HepG2 (cell line): Measurements from ENCODE around the gene TANC2. TPM values are rescaled to one million over a fixed set of nuclear protein-coding genes. Genes with fewer than 3 reads are reported as not detected.

ENCODE experiments used
- ATAC-seq: fragments of 200-7000 bp; cut with Tn5 transposase; 3 replicates; pipeline ENCODE4 v1.9.1; 2020; ENCODE audit warnings: mild to moderate bottlenecking, moderate library complexity
- BruUV-seq: library from RNA; stranded (reverse); fragments of 400-500 nt; replicated peaks from 2 replicates; lab custom pipeline; 2021; lab: Mats Ljungman, UMichigan
- CTCF ChIA-PET: fragments of 300-600 bp; formaldehyde crosslinking; extraction: SDS; loops from one replicate; lab custom pipeline; 2021; ENCODE audit warnings: low total read pairs, inconsistent platforms, low intra/inter-chr PET ratio; lab: Yijun Ruan, JAX
- POLR2A ChIA-PET: fragments of 350-600 bp; sonication (Branson Sonifier 250); formaldehyde crosslinking; loops from one replicate; lab custom pipeline; 2020; ENCODE audit warnings: antibody characterized with exemption, inconsistent platforms; lab: Yijun Ruan, JAX
- DNase-seq: peaks from one replicate; pipeline ENCODE4 v3.0.0-alpha.2; 2015; ENCODE audit warnings: low spot score
- FAIRE-seq: peaks from 3 replicates; lab custom pipeline; 2011; peaks lifted over from hg19 to GRCh38; lab: Jason Lieb, UNC
- H2AFZ ChIP-seq: one replicate; pipeline ENCODE4 v1.6.1; 2011; ENCODE audit warnings: low read length, inconsistent platforms
- H3K27ac ChIP-seq: fragments of 300-600 bp; 3 replicates; pipeline ENCODE4 v1.8.0; 2011; ENCODE audit warnings: mixed run types, mild to moderate bottlenecking, mixed read lengths, low read length, inconsistent platforms; ENCODE audit not compliant: insufficient read depth; ENCODE audit errors: extremely low read length
- H3K27me3 ChIP-seq, 2 experiments: fragments of 200-600 bp in 1 of 2; 2 replicates in 1 of 2; 3 replicates in 1 of 2; pipeline versions ENCODE4 v1.6.0 to v1.8.0; 2011; ENCODE audit warnings: low read length in 2 of 2, mild to moderate bottlenecking in 2 of 2, moderate library complexity in 2 of 2, inconsistent platforms in 1 of 2; ENCODE audit not compliant: insufficient read depth in 2 of 2, control insufficient read depth in 1 of 2
- H3K36me3 ChIP-seq, 2 experiments: fragments of 200-600 bp in 1 of 2; replicated peaks in 1 of 2; 2 replicates in 1 of 2; 3 replicates in 1 of 2; pipeline versions ENCODE4 v1.5.1 to v1.8.0; 2011; ENCODE audit warnings: low read length in 2 of 2, inconsistent platforms in 1 of 2; ENCODE audit not compliant: insufficient read depth in 2 of 2, control insufficient read depth in 1 of 2
- H3K4me1 ChIP-seq: 2 replicates; pipeline ENCODE4 v1.5.1; 2012; ENCODE audit warnings: low read length, inconsistent platforms; ENCODE audit not compliant: insufficient read depth
- H3K4me2 ChIP-seq: 2 replicates; pipeline ENCODE4 v1.6.0; 2011; ENCODE audit warnings: low read depth, low read length, inconsistent platforms
- H3K4me3 ChIP-seq, 3 experiments: fragments of 200-600 bp in 1 of 3; sonication (generic), shearing (Covaris generic) in 1 of 3; replicated peaks in 1 of 3; 2 replicates each; pipeline ENCODE4 v1.5.1; 2011 to 2016; ENCODE audit warnings: low read length in 3 of 3, inconsistent platforms in 2 of 3, low read depth in 2 of 3, mild to moderate bottlenecking in 2 of 3, control low read depth in 1 of 3, mixed read lengths in 1 of 3; ENCODE audit not compliant: insufficient read depth in 1 of 3
- H3K79me2 ChIP-seq: one replicate; pipeline ENCODE4 v1.6.1; 2011; ENCODE audit warnings: low read length, inconsistent platforms; ENCODE audit not compliant: insufficient read depth
- H3K9ac ChIP-seq: 2 replicates; pipeline ENCODE4 v1.6.0; 2011; ENCODE audit warnings: mild to moderate bottlenecking, low read depth, low read length, inconsistent platforms; ENCODE audit not compliant: insufficient read depth
- H3K9me3 ChIP-seq: 2 replicates; pipeline ENCODE4 v1.5.1; 2012; ENCODE audit warnings: mild to moderate bottlenecking, low read length
- H4K20me1 ChIP-seq: 2 replicates; pipeline ENCODE4 v1.6.0; 2011; ENCODE audit warnings: inconsistent platforms, mild to moderate bottlenecking, low read length, moderate library complexity; ENCODE audit not compliant: insufficient read depth
- CEBPB ChIP-seq: IDR thresholded peaks from 2 replicates; pipeline ENCODE4 v1.6.1; 2011; ENCODE audit warnings: low read depth, low read length, improper control_type of control experiment, borderline replicate concordance
- MAFF ChIP-seq: IDR thresholded peaks from 2 replicates; pipeline ENCODE4 v1.6.1; 2011; ENCODE audit warnings: low read depth, low read length, improper control_type of control experiment
- MAFK ChIP-seq, 2 experiments: IDR thresholded peaks in 1 of 2; conservative IDR thresholded peaks in 1 of 2; 2 replicates each; pipeline ENCODE4 v1.6.1; 2011; ENCODE audit warnings: improper control_type of control experiment in 2 of 2, low read length in 2 of 2
- POGK ChIP-seq: sonication (generic); formaldehyde crosslinking; conservative IDR thresholded peaks from 2 replicates; pipeline ENCODE4 v1.8.0; 2022; ENCODE audit warnings: mild to moderate bottlenecking, moderate library complexity, missing genetic modification reagents
- SIX4 ChIP-seq: sonication (generic); formaldehyde crosslinking; IDR thresholded peaks from 2 replicates; pipeline ENCODE4 v1.4.0; 2020; ENCODE audit warnings: missing genetic modification reagents
- ZNF367 ChIP-seq: sonication (generic); formaldehyde crosslinking; IDR thresholded peaks from 2 replicates; pipeline ENCODE4 v1.4.0; 2020; ENCODE audit warnings: missing genetic modification reagents, borderline replicate concordance
- WGBS: methylation state at CpG from one replicate; pipeline ENCODE4 v1.1.6; 2017; ENCODE audit warnings: low lambda C conversion rate; 5-methylcytosine and 5-hydroxymethylcytosine counted together
- in situ Hi-C: cut with HindIII; loops from 2 replicates; pipeline ENCODE4 v1.10.0; 2017; ENCODE audit warnings: low pct_unique_long_range_greater_than_20kb; ENCODE audit not compliant: extremely low pct_ligation_motif_present
- intact Hi-C: fragments of 100-400 bp; cut with micrococcal nuclease; formaldehyde crosslinking; loops from one replicate; pipeline ENCODE4 v1.10.0; 2022; ENCODE audit not compliant: unreplicated experiment
- polyA plus RNA-seq, 8 experiments: library from polyadenylated mRNA; depleted of rRNA in 3 of 8; stranded (reverse) in 7 of 8; unstranded in 1 of 8; fragments of >200 nt; fragmentation: Illumina TruSeq in 4 of 8; extraction: Trizol in 4 of 8; gene quantifications; 2 replicates each; pipeline versions ENCODE4 v1.2.1 to v1.2.3, GENCODE V29; 2011 to 2016; ENCODE audit warnings: low read depth in 4 of 8, missing spikeins in 1 of 8, mixed read lengths in 1 of 8; ENCODE audit not compliant: insufficient read depth in 1 of 8
- total RNA-seq, 5 experiments: library from RNA; depleted of rRNA; stranded (reverse); fragments of >200 nt; fragmentation: Illumina TruSeq; extraction: Trizol; gene quantifications; 2 replicates each; pipeline ENCODE4 v1.2.3, GENCODE V29; 2016; ENCODE audit warnings: low read depth in 1 of 5

TANC2 gene
- total and polyA plus RNA-seq, 2 of the 13 experiments (the other 11 are each of a cell fraction or from before 2014, with no cell fraction given) = 0.08 to 0.20 TPM

- in situ Hi-C loops = no loop called here
- Histone ChIP-seq H3K9me3 (no peaks in the 10 kb centered on the region), H3K36me3 (no peaks in the 10 kb centered on the region), H3K27me3 (peaks cover 7 to 21% of the 10 kb centered on the region in 2 experiments), H2AFZ (no peak overlapping the region), H4K20me1 (no peaks in the 10 kb centered on the region), H3K9ac (no peak overlapping the region), H3K27ac (no peak overlapping the region), H3K79me2 (no peaks in the 10 kb centered on the region), H3K4me3 (no peak overlapping the region), H3K4me2 (no peak overlapping the region), H3K4me1 (peaks cover 10% of the 10 kb centered on the region)
- DNase-seq (no peak), FAIRE-seq (no peak), ATAC-seq (no peak)
- ChIA-PET CTCF (interaction anchor here (3.8 kb wide), 1 partner anchor 266 kb away, joined by 78 read pairs; no protein-coding TSS in a partner anchor), POLR2A (no interaction called here)
- no TSS peak for BruUV-seq
- intact Hi-C loops = no loop called here
- peak; percentile 83 to 88 for TF ChIP-seq MAFK (conservative IDR thresholded peaks at IDR 0.05 in 1 of 2, IDR thresholded peaks at IDR 0.05 in 1 of 2; ENCODE audit: low read length in 2 of 2)
- TF ChIP-seq MAFF = peak; percentile 82
- TF ChIP-seq ZNF367 = no peak
- TF ChIP-seq SIX4 (CRISPR knock-in tag) = no peak
Measured at GRCh38 chr17:62970610-62971009, 4.6 kb downstream of the TANC2 start.

- no peak overlapping the region for H3K27ac ChIP-seq
- no peaks in the 10 kb centered on the region for H4K20me1 ChIP-seq
- H3K4me3 ChIP-seq = no peak overlapping the region
- no peak for DNase-seq
- no peak for ATAC-seq
- FAIRE-seq = no peak
- no peak overlapping the region for H3K4me2 ChIP-seq
- TF ChIP-seq CEBPB (peak; percentile 35; the same call in 1 of the 2 replicates), POGK (CRISPR knock-in tag) (no peak)
- H3K4me1 ChIP-seq = peaks cover 4% of the 10 kb centered on the region
- in situ Hi-C loops = no loop called here
- no peak overlapping the region for H3K9ac ChIP-seq
- no TSS peak for BruUV-seq
- H2AFZ ChIP-seq = no peak overlapping the region
- no peaks in the 10 kb centered on the region for H3K9me3 ChIP-seq
- H3K79me2 ChIP-seq = no peaks in the 10 kb centered on the region
- peaks cover 3 to 15% of the 10 kb centered on the region in 2 experiments for H3K27me3 ChIP-seq
- 50% methylated on average over 4 of the region's 4 CpGs for WGBS
- POLR2A ChIA-PET = no interaction called here
- intact Hi-C loops = no loop called here
- CTCF ChIA-PET = no interaction called here
- no peaks in the 10 kb centered on the region for H3K36me3 ChIP-seq
Measured at GRCh38 chr17:62971853-62972252, 5.8 kb downstream of the TANC2 start.
